Stimulated activated CD8-positive, alpha-beta memory T cell treated with anti-CD3 and anti-CD28 coated beads, Interleukin-15, amount 100 ng/mL, for 24 hours (primary cell): ENCODE data around the gene CNN3.
"Not testable (repeated sequence)": the region's sequence is repeated elsewhere in the genome, so short reads cannot be mapped to it uniquely, and the experiment has no call there.

Experiments
- DNase-seq: peaks from one replicate; pipeline ENCODE4 v3.0.0-alpha.2; 2020; ENCODE audit warnings: low read depth

CNN3 gene

GRCh38 chr1:94949681-94950661, 23.1 kb upstream of the CNN3 start:
- DNase-seq = no peak

GRCh38 chr1:94947437-94947836, 20.5 kb upstream of the CNN3 start:
- DNase-seq = no peak

- no peak for DNase-seq
Observed at GRCh38 chr1:94946886-94947285, 20.0 kb upstream of the CNN3 start.

- DNase-seq = no peak
Observed at GRCh38 chr1:94942171-94943128, 15.5 kb upstream of the CNN3 start.

GRCh38 chr1:94941480-94941879, 14.6 kb upstream of the CNN3 start:
- not testable (repeated sequence) for DNase-seq

- no peak for DNase-seq
Observed at GRCh38 chr1:94940738-94941137, 13.8 kb upstream of the CNN3 start.

GRCh38 chr1:94937820-94938219, 10.9 kb upstream of the CNN3 start:
- DNase-seq = no peak

GRCh38 chr1:94936861-94937620, 10.1 kb upstream of the CNN3 start:
- no peak for DNase-seq

- no peak for DNase-seq
Observed at GRCh38 chr1:94935476-94935875, 8.6 kb upstream of the CNN3 start.

- no peak for DNase-seq
Observed at GRCh38 chr1:94935034-94935433, 8.1 kb upstream of the CNN3 start.

- no peak for DNase-seq
Observed at GRCh38 chr1:94934551-94934950, 7.6 kb upstream of the CNN3 start.

GRCh38 chr1:94931254-94931841, 4.4 kb upstream of the CNN3 start:
- no peak for DNase-seq

GRCh38 chr1:94929351-94930217, 2.7 kb upstream of the CNN3 start:
- no peak for DNase-seq

GRCh38 chr1:94928293-94928939, 1.5 kb upstream of the CNN3 start:
- DNase-seq = no peak

- no peak for DNase-seq
Observed at GRCh38 chr1:94927405-94928175, 680 bp upstream of the CNN3 start.

- DNase-seq = peak; percentile 0
Observed at GRCh38 chr1:94926126-94926914, 590 bp downstream of the CNN3 start.

GRCh38 chr1:94925561-94926125, 1.3 kb downstream of the CNN3 start:
- DNase-seq = no peak

GRCh38 chr1:94925004-94925403, 1.9 kb downstream of the CNN3 start:
- no peak for DNase-seq
